GM19395 (cell line): ENCODE results near the gene VWA8.

ENCODE experiments used
- ATAC-seq: cut with Tn5 transposase; IDR thresholded peaks from one replicate; pipeline ENCODE4 v1.9.1; 2021; ENCODE audit warnings: mild to moderate bottlenecking, moderate library complexity; ENCODE audit not compliant: unreplicated experiment

The VWA8 gene

DNA sequence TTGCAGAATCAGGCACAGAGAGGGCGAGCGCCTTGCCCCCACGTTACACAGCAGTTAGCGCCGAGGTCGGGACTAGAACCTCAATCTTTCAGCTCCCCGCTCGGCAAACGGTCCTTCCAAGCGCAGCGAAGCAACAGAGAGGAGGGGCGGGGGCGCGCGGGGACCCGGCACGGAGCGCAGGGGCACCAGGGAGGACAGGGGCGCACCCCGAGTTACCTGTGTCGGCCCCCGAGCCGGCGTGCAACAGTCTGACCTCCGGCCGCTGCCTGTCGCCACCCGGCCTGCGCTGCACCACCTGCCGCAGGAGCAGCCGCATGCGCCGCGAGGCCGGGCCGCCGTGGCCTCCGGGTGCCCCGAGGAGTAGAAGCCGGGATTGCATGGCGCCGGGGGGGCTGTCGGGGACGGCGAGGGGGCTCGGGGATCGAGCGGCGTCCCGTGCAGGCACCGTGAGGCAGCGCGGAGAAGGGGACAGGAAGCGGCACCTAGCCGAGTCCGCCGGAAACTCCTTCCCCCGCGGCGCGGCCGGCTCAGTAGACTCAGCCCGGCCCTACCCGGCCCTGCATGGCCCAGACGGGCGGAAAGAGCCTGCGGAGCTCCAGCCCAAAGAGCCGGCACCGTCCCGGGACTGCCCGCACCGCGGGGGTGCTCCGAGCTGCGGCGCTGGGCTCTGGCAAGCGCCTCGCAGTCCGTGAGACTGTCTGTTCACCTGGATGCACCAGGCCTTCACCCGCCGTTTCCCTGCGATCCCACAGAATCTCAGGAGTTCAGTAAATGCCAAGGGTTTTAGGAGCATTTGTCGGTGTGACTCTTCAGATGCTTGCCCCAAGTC is at the start of gene VWA8:
VWA8 (minus strand) TSS at position 473 of the 829 bp plus-strand sequence; CDS start at position 379, 94 bp downstream.
- peak; percentile 83 for ATAC-seq

GRCh38 chr13:42009057-42009456 is 48.1 kb upstream of the VWA8 start:
- ATAC-seq = no peak

GRCh38 chr13:42007844-42008243 is 46.9 kb upstream of the VWA8 start:
- no peak for ATAC-seq

- ATAC-seq = no peak
Measured at GRCh38 chr13:42002066-42002465, 41.2 kb upstream of the VWA8 start.

- ATAC-seq = no peak
Measured at GRCh38 chr13:42001580-42001979, 40.7 kb upstream of the VWA8 start.

- no peak for ATAC-seq
Measured at GRCh38 chr13:42000846-42001245, 39.9 kb upstream of the VWA8 start.

- no peak for ATAC-seq
Measured at GRCh38 chr13:41997396-41997795, 36.5 kb upstream of the VWA8 start.

- no peak for ATAC-seq
Measured at GRCh38 chr13:41995946-41996345, 35.0 kb upstream of the VWA8 start.

DNA sequence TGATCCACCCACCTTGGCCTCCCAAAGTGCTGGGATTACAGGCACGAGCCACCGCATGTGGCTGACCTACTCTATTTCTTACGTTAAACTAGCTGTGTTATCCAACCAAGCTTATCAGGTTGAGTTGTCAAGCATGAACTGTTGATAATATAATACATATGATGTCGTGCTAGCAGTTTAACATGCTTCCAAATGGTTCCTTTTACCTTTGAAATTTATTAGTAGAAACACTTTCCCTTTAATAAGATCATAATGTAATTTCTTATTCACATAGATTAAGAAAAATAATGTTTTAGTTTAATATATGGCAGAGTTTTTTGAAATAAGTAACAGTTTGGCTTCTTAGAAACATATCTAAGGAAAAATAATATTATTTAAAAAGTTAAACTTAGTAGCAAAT is 34.4 kb upstream of the VWA8 start:
- no peak for ATAC-seq

- ATAC-seq = no peak
Measured at GRCh38 chr13:41994696-41995095, 33.8 kb upstream of the VWA8 start.

DNA sequence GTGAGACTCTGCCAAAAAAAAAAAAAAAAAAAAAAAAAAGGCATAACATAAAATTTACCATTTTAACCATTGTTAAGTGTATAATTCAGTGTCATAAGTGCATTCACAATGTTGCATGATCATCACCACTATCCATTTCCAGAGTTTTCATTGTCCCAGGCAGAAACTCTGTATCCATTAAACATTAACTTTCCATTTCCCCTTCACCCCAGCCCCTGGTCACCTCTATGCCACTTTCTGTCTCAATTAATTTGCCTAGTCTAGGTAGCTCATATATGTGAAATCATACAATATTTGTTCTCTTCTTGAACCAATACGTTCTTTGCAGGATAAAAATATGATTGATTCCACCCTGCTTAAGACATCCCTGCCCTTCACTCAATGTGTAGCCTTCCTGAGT is 31.0 kb upstream of the VWA8 start:
- no peak for ATAC-seq

GRCh38 chr13:41988244-41988643 is 27.3 kb upstream of the VWA8 start:
- ATAC-seq = no peak

GRCh38 chr13:41985788-41986508 is 25.0 kb upstream of the VWA8 start:
- no peak for ATAC-seq

- no peak for ATAC-seq
Measured at GRCh38 chr13:41981951-41982715, 21.2 kb upstream of the VWA8 start.

GRCh38 chr13:41978007-41978406 is 17.1 kb upstream of the VWA8 start:
- no peak for ATAC-seq

DNA sequence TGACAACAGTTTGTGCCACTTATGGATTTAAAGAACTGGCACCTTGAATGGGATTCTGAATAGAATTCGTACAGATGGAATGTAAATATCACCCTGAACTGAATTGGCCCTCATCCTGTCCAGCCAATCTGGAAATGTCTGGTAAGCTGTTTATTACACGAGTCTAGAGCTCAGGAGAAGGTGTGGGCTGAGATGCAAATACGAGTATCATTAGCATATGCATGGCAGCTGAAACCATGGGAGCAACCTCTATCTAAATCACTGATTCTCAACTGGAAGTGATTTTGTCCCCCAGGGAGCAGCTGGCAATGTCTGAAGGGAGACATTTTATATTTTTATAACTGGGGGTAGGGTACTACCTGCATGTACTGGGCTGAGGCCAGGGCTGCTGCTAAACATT is 15.6 kb upstream of the VWA8 start:
- ATAC-seq = no peak

GRCh38 chr13:41974262-41974900 is 13.5 kb upstream of the VWA8 start:
- no peak for ATAC-seq

- ATAC-seq = no peak
Measured at GRCh38 chr13:41973247-41973741, 12.4 kb upstream of the VWA8 start.

GRCh38 chr13:41971848-41972247 is 10.9 kb upstream of the VWA8 start:
- no peak for ATAC-seq

DNA sequence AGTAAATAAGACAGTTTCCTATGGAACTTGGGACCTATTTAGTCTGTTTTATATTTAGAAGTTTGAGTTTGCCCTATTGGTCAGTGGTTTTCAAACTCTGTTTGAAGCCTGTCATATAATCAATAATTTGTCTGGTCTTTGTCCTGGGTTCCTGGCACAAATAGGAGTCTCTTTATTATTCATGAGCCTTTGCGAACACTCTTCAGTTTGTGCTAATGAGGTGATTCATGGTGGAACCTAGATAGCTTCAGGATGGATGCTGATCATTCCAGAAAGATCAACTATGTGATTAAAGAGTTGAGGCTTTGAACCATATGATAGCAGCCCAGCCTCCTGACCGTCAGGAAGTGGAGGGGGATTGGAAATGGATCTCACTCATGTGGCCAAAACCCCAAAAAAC is 10.0 kb upstream of the VWA8 start:
- ATAC-seq = no peak

GRCh38 chr13:41970022-41970421 is 9.1 kb upstream of the VWA8 start:
- ATAC-seq = no peak
